K562 (cell line): ENCODE data around the gene CBX4. TPM values are rescaled to one million over a fixed set of nuclear protein-coding genes. Genes with fewer than 3 reads are reported as not detected.

Experiments
- CHD1 ChIP-seq: fragments of 200-600 bp; sonication (generic); IDR thresholded peaks from one replicate; pipeline ENCODE4 v1.6.1; 2012; ENCODE audit warnings: mild to moderate bottlenecking, moderate library complexity, low read length, inconsistent platforms
- CTBP1 ChIP-seq: fragments of 450-650 bp; IDR thresholded peaks from 2 replicates; pipeline ENCODE4 v1.6.1; 2016; ENCODE audit warnings: borderline replicate concordance
- HMGN3 ChIP-seq: IDR thresholded peaks from 2 replicates; pipeline ENCODE4 v1.6.1; 2011; ENCODE audit warnings: borderline replicate concordance, low read depth, mild to moderate bottlenecking, mixed read lengths, low read length; ENCODE audit not compliant: insufficient read length; ENCODE audit errors: extremely low read depth
- MED1 ChIP-seq: sonication (generic); formaldehyde crosslinking; IDR thresholded peaks from 2 replicates; pipeline ENCODE4 v1.8.1; 2023; ENCODE audit warnings: missing genetic modification reagents, borderline replicate concordance
- NFIC ChIP-seq: fragments of 450-650 bp; IDR thresholded peaks from 2 replicates; pipeline ENCODE4 v1.6.1; 2017; ENCODE audit warnings: mild to moderate bottlenecking, inconsistent platforms
- RHOXF2B ChIP-seq: fragments of 250-450 bp; sonication (Bioruptor Pico); conservative IDR thresholded peaks from 2 replicates; pipeline ENCODE4 v1.5.1; 2021
- SMC3 ChIP-seq: conservative IDR thresholded peaks from 2 replicates; pipeline ENCODE4 v1.6.1; 2011; ENCODE audit warnings: low read depth, low read length, improper control_type of control experiment; ENCODE audit not compliant: insufficient read depth
- TAF9B ChIP-seq: fragments of 450-650 bp; IDR thresholded peaks from 2 replicates; pipeline ENCODE4 v1.6.1; 2018; ENCODE audit warnings: mild to moderate bottlenecking; ENCODE audit not compliant: partially characterized antibody
- TCF3 ChIP-seq: sonication (generic); formaldehyde crosslinking; IDR thresholded peaks from 2 replicates; pipeline ENCODE4 v1.4.0; 2020; ENCODE audit warnings: mild to moderate bottlenecking, missing genetic modification reagents
- TEAD4 ChIP-seq, 2 experiments: sonication (generic) in 1 of 2; formaldehyde crosslinking in 1 of 2; IDR thresholded peaks; 2 replicates each; pipeline versions ENCODE4 v1.6.1 to v1.8.0; 2012 to 2022; ENCODE audit warnings: borderline replicate concordance in 1 of 2, inconsistent platforms in 1 of 2, low read length in 1 of 2, mild to moderate bottlenecking in 1 of 2, missing genetic modification reagents in 1 of 2
- XRCC4 ChIP-seq: IDR thresholded peaks from one replicate; pipeline ENCODE4 v1.6.1; 2011; ENCODE audit not compliant: insufficient read depth, insufficient read length; ENCODE audit errors: extremely low read depth
- ZBTB1 ChIP-seq: sonication (generic); formaldehyde crosslinking; IDR thresholded peaks from 2 replicates; pipeline ENCODE4 v1.8.1; 2023; ENCODE audit warnings: missing genetic modification reagents, low read depth, mild to moderate bottlenecking, borderline replicate concordance
- ZBTB8A ChIP-seq: fragments of 450-650 bp; IDR thresholded peaks from 2 replicates; pipeline ENCODE4 v1.6.1; 2018; ENCODE audit warnings: mild to moderate bottlenecking, moderate library complexity; ENCODE audit not compliant: partially characterized antibody
- ZNF57 ChIP-seq: fragments of 450-650 bp; formaldehyde crosslinking; IDR thresholded peaks from 2 replicates; pipeline ENCODE4 v1.4.0; 2020; ENCODE audit warnings: mild to moderate bottlenecking, moderate library complexity
- polyA plus RNA-seq, 8 experiments: library from polyadenylated mRNA; depleted of rRNA in 4 of 8; stranded (reverse) in 5 of 8; unstranded in 3 of 8; fragments of >200 nt; fragmentation: Nextera tagmentation in 2 of 8; fragmentation: Illumina TruSeq in 1 of 8; extraction: Ambion mirVana in 2 of 8; extraction: Trizol in 1 of 8; gene quantifications; 2 replicates each; pipeline versions ENCODE4 v1.2.1 to v1.2.3, GENCODE V29; 2011 to 2014; ENCODE audit warnings: inconsistent platforms in 1 of 8, missing spikeins in 1 of 8
- total RNA-seq, 7 experiments: library from RNA; depleted of rRNA in 6 of 7; stranded (reverse); fragments of >200 nt in 6 of 7; fragmentation: Illumina TruSeq in 2 of 7; extraction: Trizol in 2 of 7; gene quantifications; 2 replicates each; pipeline versions ENCODE4 v1.2.1 to v1.2.3, GENCODE V29; 2011 to 2021; ENCODE audit warnings: low replicate concordance in 1 of 7
- TF ChIP-seq, protein P1 (sequence below), 2 experiments: fragments of 150-350 bp in 1 of 2; IDR thresholded peaks; 2 replicates each; pipeline ENCODE4 v1.6.1; 2012 to 2016; ENCODE audit warnings: low read depth in 2 of 2, low read length in 2 of 2, mild to moderate bottlenecking in 1 of 2, moderate library complexity in 1 of 2
- TF ChIP-seq, protein P2 (sequence below): fragments of 250-450 bp; sonication (Bioruptor Pico); IDR thresholded peaks from 2 replicates; pipeline ENCODE4 v1.5.0; 2021
- TF ChIP-seq, protein P3 (sequence below): sonication (generic); formaldehyde crosslinking; IDR thresholded peaks from 2 replicates; pipeline ENCODE4 v1.8.1; 2023; ENCODE audit warnings: mild to moderate bottlenecking, missing genetic modification reagents
- TF ChIP-seq, protein P4 (sequence below): sonication (generic); formaldehyde crosslinking; IDR thresholded peaks from 2 replicates; pipeline ENCODE4 v1.8.1; 2023; ENCODE audit warnings: mild to moderate bottlenecking, missing genetic modification reagents, moderate library complexity

The CBX4 gene
- total and polyA plus RNA-seq, 9 of the 15 experiments (the other 6 are each of a cell fraction or from before 2014, with no cell fraction given): 0.98 to 50.5 (median 10.0) TPM

GRCh38 chr17:79831265-79832217, 7.7 kb downstream of the CBX4 start (continued):
- TF ChIP-seq, protein P1, sequence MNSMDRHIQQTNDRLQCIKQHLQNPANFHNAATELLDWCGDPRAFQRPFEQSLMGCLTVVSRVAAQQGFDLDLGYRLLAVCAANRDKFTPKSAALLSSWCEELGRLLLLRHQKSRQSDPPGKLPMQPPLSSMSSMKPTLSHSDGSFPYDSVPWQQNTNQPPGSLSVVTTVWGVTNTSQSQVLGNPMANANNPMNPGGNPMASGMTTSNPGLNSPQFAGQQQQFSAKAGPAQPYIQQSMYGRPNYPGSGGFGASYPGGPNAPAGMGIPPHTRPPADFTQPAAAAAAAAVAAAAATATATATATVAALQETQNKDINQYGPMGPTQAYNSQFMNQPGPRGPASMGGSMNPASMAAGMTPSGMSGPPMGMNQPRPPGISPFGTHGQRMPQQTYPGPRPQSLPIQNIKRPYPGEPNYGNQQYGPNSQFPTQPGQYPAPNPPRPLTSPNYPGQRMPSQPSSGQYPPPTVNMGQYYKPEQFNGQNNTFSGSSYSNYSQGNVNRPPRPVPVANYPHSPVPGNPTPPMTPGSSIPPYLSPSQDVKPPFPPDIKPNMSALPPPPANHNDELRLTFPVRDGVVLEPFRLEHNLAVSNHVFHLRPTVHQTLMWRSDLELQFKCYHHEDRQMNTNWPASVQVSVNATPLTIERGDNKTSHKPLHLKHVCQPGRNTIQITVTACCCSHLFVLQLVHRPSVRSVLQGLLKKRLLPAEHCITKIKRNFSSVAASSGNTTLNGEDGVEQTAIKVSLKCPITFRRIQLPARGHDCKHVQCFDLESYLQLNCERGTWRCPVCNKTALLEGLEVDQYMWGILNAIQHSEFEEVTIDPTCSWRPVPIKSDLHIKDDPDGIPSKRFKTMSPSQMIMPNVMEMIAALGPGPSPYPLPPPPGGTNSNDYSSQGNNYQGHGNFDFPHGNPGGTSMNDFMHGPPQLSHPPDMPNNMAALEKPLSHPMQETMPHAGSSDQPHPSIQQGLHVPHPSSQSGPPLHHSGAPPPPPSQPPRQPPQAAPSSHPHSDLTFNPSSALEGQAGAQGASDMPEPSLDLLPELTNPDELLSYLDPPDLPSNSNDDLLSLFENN (IDR thresholded peaks at IDR 0.05; ENCODE audit: low read depth in 2 of 2, low read length in 2 of 2): no peak
- no peak for TF ChIP-seq ZNF57 (CRISPR knock-in tag)
- TF ChIP-seq ZBTB8A: no peak
- TF ChIP-seq, protein P2, sequence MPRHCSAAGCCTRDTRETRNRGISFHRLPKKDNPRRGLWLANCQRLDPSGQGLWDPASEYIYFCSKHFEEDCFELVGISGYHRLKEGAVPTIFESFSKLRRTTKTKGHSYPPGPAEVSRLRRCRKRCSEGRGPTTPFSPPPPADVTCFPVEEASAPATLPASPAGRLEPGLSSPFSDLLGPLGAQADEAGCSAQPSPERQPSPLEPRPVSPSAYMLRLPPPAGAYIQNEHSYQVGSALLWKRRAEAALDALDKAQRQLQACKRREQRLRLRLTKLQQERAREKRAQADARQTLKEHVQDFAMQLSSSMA (CRISPR knock-in tag): 0 out of 2 replicates have a peak, but pooled peaks have one; percentile 32
- 0 out of 2 replicates have a peak, but pooled peaks have one; percentile 5 for TF ChIP-seq TCF3 (CRISPR knock-in tag)
- peak; percentile 97 for TF ChIP-seq NFIC
- TF ChIP-seq CHD1: no peak
- no peak for TF ChIP-seq MED1 (CRISPR knock-in tag)
- no peak for TF ChIP-seq XRCC4
- no peak for TF ChIP-seq TAF9B
- TF ChIP-seq, protein P3, sequence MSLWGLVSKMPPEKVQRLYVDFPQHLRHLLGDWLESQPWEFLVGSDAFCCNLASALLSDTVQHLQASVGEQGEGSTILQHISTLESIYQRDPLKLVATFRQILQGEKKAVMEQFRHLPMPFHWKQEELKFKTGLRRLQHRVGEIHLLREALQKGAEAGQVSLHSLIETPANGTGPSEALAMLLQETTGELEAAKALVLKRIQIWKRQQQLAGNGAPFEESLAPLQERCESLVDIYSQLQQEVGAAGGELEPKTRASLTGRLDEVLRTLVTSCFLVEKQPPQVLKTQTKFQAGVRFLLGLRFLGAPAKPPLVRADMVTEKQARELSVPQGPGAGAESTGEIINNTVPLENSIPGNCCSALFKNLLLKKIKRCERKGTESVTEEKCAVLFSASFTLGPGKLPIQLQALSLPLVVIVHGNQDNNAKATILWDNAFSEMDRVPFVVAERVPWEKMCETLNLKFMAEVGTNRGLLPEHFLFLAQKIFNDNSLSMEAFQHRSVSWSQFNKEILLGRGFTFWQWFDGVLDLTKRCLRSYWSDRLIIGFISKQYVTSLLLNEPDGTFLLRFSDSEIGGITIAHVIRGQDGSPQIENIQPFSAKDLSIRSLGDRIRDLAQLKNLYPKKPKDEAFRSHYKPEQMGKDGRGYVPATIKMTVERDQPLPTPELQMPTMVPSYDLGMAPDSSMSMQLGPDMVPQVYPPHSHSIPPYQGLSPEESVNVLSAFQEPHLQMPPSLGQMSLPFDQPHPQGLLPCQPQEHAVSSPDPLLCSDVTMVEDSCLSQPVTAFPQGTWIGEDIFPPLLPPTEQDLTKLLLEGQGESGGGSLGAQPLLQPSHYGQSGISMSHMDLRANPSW (CRISPR knock-in tag): no peak
- TF ChIP-seq CTBP1: no peak
- no peak for TF ChIP-seq SMC3
- TF ChIP-seq, protein P4, sequence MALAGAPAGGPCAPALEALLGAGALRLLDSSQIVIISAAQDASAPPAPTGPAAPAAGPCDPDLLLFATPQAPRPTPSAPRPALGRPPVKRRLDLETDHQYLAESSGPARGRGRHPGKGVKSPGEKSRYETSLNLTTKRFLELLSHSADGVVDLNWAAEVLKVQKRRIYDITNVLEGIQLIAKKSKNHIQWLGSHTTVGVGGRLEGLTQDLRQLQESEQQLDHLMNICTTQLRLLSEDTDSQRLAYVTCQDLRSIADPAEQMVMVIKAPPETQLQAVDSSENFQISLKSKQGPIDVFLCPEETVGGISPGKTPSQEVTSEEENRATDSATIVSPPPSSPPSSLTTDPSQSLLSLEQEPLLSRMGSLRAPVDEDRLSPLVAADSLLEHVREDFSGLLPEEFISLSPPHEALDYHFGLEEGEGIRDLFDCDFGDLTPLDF: no peak
- TF ChIP-seq ZBTB1: peak; percentile 85; the same call in 1 of the 2 replicates
- TF ChIP-seq RHOXF2B (CRISPR knock-in tag): 0 out of 2 replicates have a peak, but pooled peaks have one; percentile 3
- peak; percentile 72 for TF ChIP-seq HMGN3
- no peak; the same call in 1 of the 2 replicates for TF ChIP-seq TEAD4 (IDR thresholded peaks at IDR 0.05; ENCODE audit: low read length)
- TF ChIP-seq TEAD4 (CRISPR knock-in tag; IDR thresholded peaks at IDR 0.05; ENCODE audit: borderline replicate concordance): no peak
